ENCODE results near the gene ZBTB6.
"Not testable (repeated sequence)": the region's sequence is repeated elsewhere in the genome, so short reads cannot be mapped to it uniquely, and the experiment has no call there.

ZBTB6 gene

GRCh38 chr9:122923947-122924346 lies 10.8 kb upstream of the ZBTB6 start:
- DNase-seq: no peak

GRCh38 chr9:122922713-122923112 lies 9.6 kb upstream of the ZBTB6 start:
- DNase-seq: no peak

- no peak for DNase-seq
Measured at GRCh38 chr9:122918310-122918709, 5.2 kb upstream of the ZBTB6 start.

- no peak for DNase-seq
Measured at GRCh38 chr9:122912671-122912963, 506 bp downstream of the ZBTB6 start.

- not testable (repeated sequence) for DNase-seq
Measured at GRCh38 chr9:122906122-122906521, 7.0 kb downstream of the ZBTB6 start.

GRCh38 chr9:122904823-122905710 lies 8.1 kb downstream of the ZBTB6 start, which contains the start of gene RC3H2:
RC3H2 (minus strand) TSS chr9:122905359; CDS start chr9:122897509, 7,850 bp downstream.
- DNase-seq: peak; percentile 93 to 97

- DNase-seq: peak; percentile 35 to 48
Measured at GRCh38 chr9:122904466-122904822, 8.7 kb downstream of the ZBTB6 start.

- DNase-seq: no peak
Measured at GRCh38 chr9:122900791-122901190, 12.3 kb downstream of the ZBTB6 start.

- no peak for DNase-seq
Measured at GRCh38 chr9:122897969-122898368, 15.2 kb downstream of the ZBTB6 start.

- DNase-seq: no peak
Measured at GRCh38 chr9:122888480-122888879, 24.6 kb downstream of the ZBTB6 start.

GRCh38 chr9:122883125-122883524 lies 30.0 kb downstream of the ZBTB6 start:
- DNase-seq: no peak

- DNase-seq: no peak
Measured at GRCh38 chr9:122879443-122879842, 33.7 kb downstream of the ZBTB6 start.

GRCh38 chr9:122875523-122875922 lies 37.6 kb downstream of the ZBTB6 start:
- DNase-seq: no peak

GRCh38 chr9:122867276-122867675 lies 45.8 kb downstream of the ZBTB6 start:
- DNase-seq: not testable (repeated sequence)

- no peak for DNase-seq
Measured at GRCh38 chr9:122866079-122866478, 47.0 kb downstream of the ZBTB6 start.

GRCh38 chr9:122865300-122865699 lies 47.8 kb downstream of the ZBTB6 start:
- DNase-seq: no peak

- DNase-seq: no peak
Measured at GRCh38 chr9:122863407-122863806, 49.7 kb downstream of the ZBTB6 start.

- no peak for DNase-seq
Measured at GRCh38 chr9:122860319-122861142, 52.6 kb downstream of the ZBTB6 start.

Data from stimulated activated CD4-positive, alpha-beta T cell treated with anti-CD3 and anti-CD28 coated beads, Interleukin-2, amount 100 ng/mL, for 24 hours (primary cell).